Subcutaneous adipose tissue (tissue), 4 donors: ENCODE data around the gene UBE2U. TPM values are rescaled to one million over a fixed set of nuclear protein-coding genes. Genes with fewer than 3 reads are reported as not detected.

Source experiments
- total RNA-seq, 4 donors: library from RNA; depleted of rRNA; stranded (reverse); fragments of >200 nt; gene quantifications; one replicate each; pipeline ENCODE4 v1.1.0, GENCODE V29; 2016
- TF ChIP-seq, protein P1 (sequence below): fragments of 450-650 bp; IDR thresholded peaks from one replicate; pipeline ENCODE4 v1.5.1; 2016; ENCODE audit warnings: low read depth, mild to moderate bottlenecking, control low read depth, antibody characterized with exemption, moderate library complexity

UBE2U gene
- total RNA-seq, 4 donors from 2014 or later, result not detected

DNA sequence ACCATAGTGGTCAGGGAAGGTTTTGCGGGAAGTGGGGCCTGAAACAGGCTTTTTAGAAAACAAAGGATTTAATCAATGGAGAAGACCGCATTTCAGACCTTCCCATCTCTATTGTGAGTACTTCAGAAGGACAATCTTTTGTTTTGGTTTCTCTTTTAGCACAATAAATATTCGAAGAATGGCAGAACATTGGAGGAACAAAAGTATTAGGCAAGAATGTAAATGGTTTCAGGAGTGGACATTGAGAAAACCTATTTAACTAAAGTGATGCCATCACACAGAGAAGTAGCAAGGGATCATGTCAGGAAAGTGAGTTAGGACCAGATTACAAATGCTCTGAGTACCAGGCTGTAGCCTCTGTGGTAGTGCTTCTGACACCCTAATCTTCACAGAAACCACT lies 26.8 kb upstream of the UBE2U start:
- TF ChIP-seq, protein P1, sequence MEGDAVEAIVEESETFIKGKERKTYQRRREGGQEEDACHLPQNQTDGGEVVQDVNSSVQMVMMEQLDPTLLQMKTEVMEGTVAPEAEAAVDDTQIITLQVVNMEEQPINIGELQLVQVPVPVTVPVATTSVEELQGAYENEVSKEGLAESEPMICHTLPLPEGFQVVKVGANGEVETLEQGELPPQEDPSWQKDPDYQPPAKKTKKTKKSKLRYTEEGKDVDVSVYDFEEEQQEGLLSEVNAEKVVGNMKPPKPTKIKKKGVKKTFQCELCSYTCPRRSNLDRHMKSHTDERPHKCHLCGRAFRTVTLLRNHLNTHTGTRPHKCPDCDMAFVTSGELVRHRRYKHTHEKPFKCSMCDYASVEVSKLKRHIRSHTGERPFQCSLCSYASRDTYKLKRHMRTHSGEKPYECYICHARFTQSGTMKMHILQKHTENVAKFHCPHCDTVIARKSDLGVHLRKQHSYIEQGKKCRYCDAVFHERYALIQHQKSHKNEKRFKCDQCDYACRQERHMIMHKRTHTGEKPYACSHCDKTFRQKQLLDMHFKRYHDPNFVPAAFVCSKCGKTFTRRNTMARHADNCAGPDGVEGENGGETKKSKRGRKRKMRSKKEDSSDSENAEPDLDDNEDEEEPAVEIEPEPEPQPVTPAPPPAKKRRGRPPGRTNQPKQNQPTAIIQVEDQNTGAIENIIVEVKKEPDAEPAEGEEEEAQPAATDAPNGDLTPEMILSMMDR, result no peak

GRCh38 chr1:64179588-64179987 lies 23.8 kb upstream of the UBE2U start:
- TF ChIP-seq, protein P1, result no peak

GRCh38 chr1:64182207-64182606 lies 21.2 kb upstream of the UBE2U start:
- TF ChIP-seq, protein P1, result no peak

- TF ChIP-seq, protein P1, result no peak
Measured at GRCh38 chr1:64183395-64184002, 19.9 kb upstream of the UBE2U start.

DNA sequence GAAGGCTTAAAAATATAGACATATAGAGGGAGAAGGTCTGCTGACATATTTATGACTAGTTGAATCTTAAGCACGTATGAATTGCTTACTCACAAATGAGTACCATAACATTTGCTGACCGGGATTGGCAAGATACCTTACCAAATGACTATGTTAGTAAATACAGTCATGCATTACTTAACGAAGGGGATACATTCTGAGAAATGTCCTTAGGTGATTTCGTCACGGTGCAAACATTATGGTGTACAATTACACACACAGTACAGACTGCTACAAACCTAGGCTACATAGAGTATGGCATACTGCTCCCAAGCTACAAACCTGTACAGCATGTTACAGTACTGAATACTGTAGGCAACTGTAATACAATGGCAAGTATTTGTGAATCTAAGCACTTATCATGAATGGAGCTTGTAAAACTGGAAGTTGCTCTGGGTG lies 19.4 kb upstream of the UBE2U start:
- TF ChIP-seq, protein P1, result no peak

DNA sequence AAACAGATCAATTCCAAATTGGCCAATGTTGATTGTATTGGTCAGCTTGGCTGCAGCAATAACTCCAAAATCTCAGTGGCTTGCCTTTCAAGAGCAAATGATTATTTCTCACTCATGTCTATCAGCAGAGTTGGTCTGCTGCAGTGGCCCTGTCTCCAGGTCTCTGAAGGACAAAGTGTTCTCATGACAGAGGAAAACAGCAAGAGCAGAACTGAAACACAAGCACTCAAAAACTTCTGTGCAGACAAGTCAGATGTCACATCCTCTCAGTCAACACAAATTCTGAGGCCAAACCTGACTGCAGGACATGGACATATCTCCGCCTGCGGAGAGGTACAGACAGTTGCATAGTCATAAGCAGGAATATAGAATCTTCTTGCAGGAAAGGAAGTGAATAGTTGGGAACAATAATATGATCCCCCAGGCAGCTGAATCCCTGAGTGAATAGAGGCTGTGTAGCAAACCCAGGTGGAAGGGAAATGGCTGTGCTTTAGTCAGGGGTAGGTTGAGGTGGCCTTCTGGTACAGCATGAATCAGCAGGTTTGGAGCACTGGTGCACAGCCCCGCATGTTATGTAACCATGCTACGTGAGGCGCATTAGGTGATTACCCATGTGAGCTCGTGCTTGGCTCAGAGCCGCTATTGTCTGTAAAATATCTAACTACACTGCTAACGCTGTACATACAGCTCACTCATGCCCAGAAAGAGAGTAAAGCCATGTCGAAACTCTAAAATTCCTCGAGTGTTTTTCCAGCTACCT lies 17.1 kb upstream of the UBE2U start:
- TF ChIP-seq, protein P1, result no peak

DNA sequence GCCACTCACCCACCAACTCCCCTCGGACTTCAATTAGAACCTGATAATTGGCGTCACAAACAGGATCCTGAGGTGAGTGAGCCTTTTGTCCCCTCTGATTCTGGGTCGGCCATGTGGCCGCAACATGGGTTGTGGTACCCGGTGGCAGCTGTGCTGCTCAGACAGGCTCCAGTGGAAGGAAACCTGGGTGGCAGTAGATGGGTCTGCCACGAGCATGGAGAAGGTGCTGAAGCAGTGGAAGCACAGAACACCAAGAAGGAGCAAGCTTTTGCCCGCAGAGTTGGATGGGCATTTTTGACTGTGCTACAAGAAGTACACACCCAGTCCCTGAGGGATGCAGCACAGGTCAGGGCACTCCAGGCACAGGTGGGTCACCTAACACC lies 16.5 kb upstream of the UBE2U start:
- TF ChIP-seq, protein P1, result no peak
